ENCODE data around the gene DNAI1.
"Not testable (repeated sequence)": the region's sequence is repeated elsewhere in the genome, so short reads cannot be mapped to it uniquely, and the experiment has no call there.

DNAI1 gene

GRCh38 chr9:34451135-34451534 is 7.5 kb upstream of the DNAI1 start:
- no peak for DNase-seq (ENCODE audit: low spot score)

GRCh38 chr9:34451545-34451944 is 7.1 kb upstream of the DNAI1 start:
- DNase-seq (ENCODE audit: low spot score), result no peak

GRCh38 chr9:34452568-34452967 is 6.0 kb upstream of the DNAI1 start:
- no peak for DNase-seq (ENCODE audit: low spot score)

GRCh38 chr9:34454571-34455065 is 4.0 kb upstream of the DNAI1 start:
- DNase-seq (ENCODE audit: low spot score), result no peak

GRCh38 chr9:34456151-34456550 is 2.5 kb upstream of the DNAI1 start:
- no peak for DNase-seq (ENCODE audit: low spot score)

GRCh38 chr9:34456746-34457145 is 1.9 kb upstream of the DNAI1 start:
- no peak for DNase-seq (ENCODE audit: low spot score)

GRCh38 chr9:34457266-34458012 is 1.2 kb upstream of the DNAI1 start:
- peak; percentile 82 for DNase-seq (ENCODE audit: low spot score)

GRCh38 chr9:34458959-34459340 is 345 bp downstream of the DNAI1 start:
- no peak for DNase-seq (ENCODE audit: low spot score)

- no peak for DNase-seq (ENCODE audit: low spot score)
Measured at GRCh38 chr9:34459356-34459755, 751 bp downstream of the DNAI1 start.

- no peak for DNase-seq (ENCODE audit: low spot score)
Measured at GRCh38 chr9:34459941-34460340, 1.3 kb downstream of the DNAI1 start.

- no peak for DNase-seq (ENCODE audit: low spot score)
Measured at GRCh38 chr9:34463098-34463900, 4.7 kb downstream of the DNAI1 start.

- no peak for DNase-seq (ENCODE audit: low spot score)
Measured at GRCh38 chr9:34463901-34464232, 5.3 kb downstream of the DNAI1 start.

- no peak for DNase-seq (ENCODE audit: low spot score)
Measured at GRCh38 chr9:34464571-34464970, 6.0 kb downstream of the DNAI1 start.

GRCh38 chr9:34465468-34465867 is 6.9 kb downstream of the DNAI1 start:
- no peak for DNase-seq (ENCODE audit: low spot score)

GRCh38 chr9:34475097-34475496 is 16.5 kb downstream of the DNAI1 start:
- no peak for DNase-seq (ENCODE audit: low spot score)

GRCh38 chr9:34477541-34477940 is 18.9 kb downstream of the DNAI1 start:
- no peak for DNase-seq (ENCODE audit: low spot score)

- DNase-seq (ENCODE audit: low spot score), result no peak
Measured at GRCh38 chr9:34479431-34479866, 20.8 kb downstream of the DNAI1 start.

- not testable (repeated sequence) for DNase-seq (ENCODE audit: low spot score)
Measured at GRCh38 chr9:34481620-34482019, 23.0 kb downstream of the DNAI1 start.

- not testable (repeated sequence) for DNase-seq (ENCODE audit: low spot score)
Measured at GRCh38 chr9:34482746-34483145, 24.1 kb downstream of the DNAI1 start.

- DNase-seq (ENCODE audit: low spot score), result no peak
Measured at GRCh38 chr9:34484678-34485077, 26.1 kb downstream of the DNAI1 start.

GRCh38 chr9:34485822-34486221 is 27.2 kb downstream of the DNAI1 start:
- no peak for DNase-seq (ENCODE audit: low spot score)

- DNase-seq (ENCODE audit: low spot score), result no peak
Measured at GRCh38 chr9:34486572-34486971, 28.0 kb downstream of the DNAI1 start.

GRCh38 chr9:34490360-34490759 is 31.8 kb downstream of the DNAI1 start:
- DNase-seq (ENCODE audit: low spot score), result no peak

Measured in Ammon's horn (tissue), 1 donor.